ENCODE measurements around the gene PPP1R18.

DNA sequence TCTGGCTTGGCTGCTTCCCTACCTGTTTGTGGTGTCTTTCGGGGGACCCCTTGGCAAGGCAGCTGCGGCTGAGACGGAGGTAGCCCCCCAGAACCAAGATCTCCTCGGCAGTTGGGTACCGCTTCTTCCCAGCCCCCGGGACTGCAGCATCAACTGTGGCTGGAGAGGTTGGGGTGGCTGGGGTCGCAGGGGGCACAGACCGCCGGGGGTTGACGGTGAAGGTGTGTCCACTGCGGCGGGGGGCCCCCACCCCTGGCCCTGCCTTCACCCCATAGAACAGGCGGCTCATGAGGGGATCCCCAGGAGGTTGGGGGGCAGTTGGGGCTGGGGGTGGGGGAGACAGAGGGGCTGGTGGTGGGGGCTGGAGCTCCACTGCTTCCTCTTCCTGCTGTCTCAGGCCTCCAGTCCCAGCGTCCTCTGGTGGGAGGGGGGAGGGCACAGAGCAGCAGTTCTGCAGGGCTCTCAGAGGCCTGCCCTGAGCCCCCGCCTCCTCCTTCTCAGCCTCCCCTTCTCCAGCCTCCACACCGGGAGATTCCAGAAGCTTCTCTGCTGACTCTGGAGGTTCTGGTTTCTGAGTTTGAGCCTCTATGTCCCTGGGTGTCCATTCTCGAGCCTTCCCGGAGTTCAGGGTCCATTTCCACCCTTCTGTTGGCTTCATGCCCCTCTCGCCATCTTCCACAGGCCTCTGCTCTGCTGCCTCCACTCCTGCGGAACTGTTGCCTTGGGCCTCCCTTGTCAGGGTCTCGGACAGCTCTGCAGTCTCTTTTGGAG is 1.9 kb downstream of the PPP1R18 start:
- TF ChIP-seq, protein P1, sequence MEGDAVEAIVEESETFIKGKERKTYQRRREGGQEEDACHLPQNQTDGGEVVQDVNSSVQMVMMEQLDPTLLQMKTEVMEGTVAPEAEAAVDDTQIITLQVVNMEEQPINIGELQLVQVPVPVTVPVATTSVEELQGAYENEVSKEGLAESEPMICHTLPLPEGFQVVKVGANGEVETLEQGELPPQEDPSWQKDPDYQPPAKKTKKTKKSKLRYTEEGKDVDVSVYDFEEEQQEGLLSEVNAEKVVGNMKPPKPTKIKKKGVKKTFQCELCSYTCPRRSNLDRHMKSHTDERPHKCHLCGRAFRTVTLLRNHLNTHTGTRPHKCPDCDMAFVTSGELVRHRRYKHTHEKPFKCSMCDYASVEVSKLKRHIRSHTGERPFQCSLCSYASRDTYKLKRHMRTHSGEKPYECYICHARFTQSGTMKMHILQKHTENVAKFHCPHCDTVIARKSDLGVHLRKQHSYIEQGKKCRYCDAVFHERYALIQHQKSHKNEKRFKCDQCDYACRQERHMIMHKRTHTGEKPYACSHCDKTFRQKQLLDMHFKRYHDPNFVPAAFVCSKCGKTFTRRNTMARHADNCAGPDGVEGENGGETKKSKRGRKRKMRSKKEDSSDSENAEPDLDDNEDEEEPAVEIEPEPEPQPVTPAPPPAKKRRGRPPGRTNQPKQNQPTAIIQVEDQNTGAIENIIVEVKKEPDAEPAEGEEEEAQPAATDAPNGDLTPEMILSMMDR (IDR thresholded peaks at IDR 0.05) = no peak
- no peak for TF ChIP-seq POLR2A (IDR thresholded peaks at IDR 0.05)
